ENCODE measurements around the gene ITGA1.

ITGA1 gene

DNA sequence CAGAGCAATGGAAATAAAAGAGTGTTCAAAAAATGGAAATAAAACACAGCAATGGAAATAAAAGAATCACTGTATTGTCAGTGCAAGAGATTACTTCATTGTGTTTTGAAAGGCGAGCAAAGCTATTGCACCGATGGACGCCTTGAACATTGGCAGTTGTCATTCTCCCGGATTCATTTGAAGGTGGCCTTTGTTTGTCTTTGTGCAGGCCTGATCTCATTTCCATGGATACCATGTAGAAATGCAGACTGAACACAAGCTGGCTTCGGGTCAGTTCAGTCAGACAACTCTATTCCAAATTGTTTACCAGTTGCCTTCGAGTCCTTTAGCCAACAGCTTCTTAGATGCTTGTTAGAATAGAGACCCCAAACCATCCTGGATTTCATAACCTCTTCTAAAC lies 209.7 kb downstream of the ITGA1 start:
- Histone ChIP-seq H3K36me3 (ENCODE audit: control insufficient read depth, insufficient read depth, low read length) (no peaks in the 10 kb centered on the region), H3K9ac (ENCODE audit: low read length) (no peak overlapping the region), H3K4me3 (ENCODE audit: low read depth, low read length) (no peak overlapping the region), H3K9me3 (ENCODE audit: control insufficient read depth, insufficient read depth, low read depth, low read length) (no peaks in the 10 kb centered on the region), H3K27me3 (ENCODE audit: control insufficient read depth, insufficient read depth, low read length) (no peaks in the 10 kb centered on the region; the same call in 1 of the 2 replicates), H3K4me1 (ENCODE audit: control insufficient read depth, insufficient read depth, low read length) (no peaks in the 10 kb centered on the region), H3K27ac (ENCODE audit: low read depth, low read length) (no peak overlapping the region)

DNA sequence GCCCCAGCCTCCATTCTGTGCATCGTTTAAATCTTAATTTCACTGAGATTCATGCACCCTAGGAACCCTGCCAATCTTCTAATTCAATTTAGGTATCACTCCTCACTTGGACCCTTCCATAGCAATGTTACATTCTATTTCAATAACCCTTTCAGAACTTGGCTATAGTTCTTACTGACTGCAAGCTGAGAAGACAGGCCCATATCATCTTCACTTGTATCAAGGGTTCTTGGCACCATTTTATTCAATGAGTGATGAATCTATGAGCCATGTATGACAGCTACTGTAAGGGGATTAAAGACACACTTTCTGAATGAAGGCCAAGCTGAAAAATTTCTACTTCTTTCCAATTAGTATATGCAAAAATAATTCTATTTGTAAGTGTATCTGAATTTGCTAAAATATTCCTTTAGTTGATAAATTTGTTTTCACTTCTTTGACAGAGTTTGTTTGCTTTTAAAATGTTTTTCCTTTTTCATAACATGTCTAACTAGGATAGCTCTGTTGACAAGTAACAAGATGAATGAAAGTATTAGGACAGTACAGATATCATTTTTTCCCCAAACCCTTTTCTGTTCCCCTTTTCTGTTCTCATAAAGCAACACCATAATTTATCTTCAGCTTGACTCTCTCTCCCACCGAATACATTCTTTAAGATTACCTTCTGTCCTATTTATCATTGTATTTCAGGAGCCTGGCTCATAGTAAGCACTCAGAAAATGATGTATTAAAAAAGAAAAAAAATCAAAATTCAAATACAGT lies 211.0 kb downstream of the ITGA1 start:
- no peaks in the 10 kb centered on the region for H3K27me3 ChIP-seq (ENCODE audit: control insufficient read depth, insufficient read depth, low read length)
- no peak overlapping the region for H3K4me3 ChIP-seq (ENCODE audit: low read depth, low read length)
- no peak overlapping the region for H3K9ac ChIP-seq (ENCODE audit: low read length)
- no peak overlapping the region for H3K27ac ChIP-seq (ENCODE audit: low read depth, low read length)
- H3K4me1 ChIP-seq (ENCODE audit: control insufficient read depth, insufficient read depth, low read length) = no peaks in the 10 kb centered on the region
- H3K9me3 ChIP-seq (ENCODE audit: control insufficient read depth, insufficient read depth, low read depth, low read length) = no peaks in the 10 kb centered on the region
- no peaks in the 10 kb centered on the region for H3K36me3 ChIP-seq (ENCODE audit: control insufficient read depth, insufficient read depth, low read length)

DNA sequence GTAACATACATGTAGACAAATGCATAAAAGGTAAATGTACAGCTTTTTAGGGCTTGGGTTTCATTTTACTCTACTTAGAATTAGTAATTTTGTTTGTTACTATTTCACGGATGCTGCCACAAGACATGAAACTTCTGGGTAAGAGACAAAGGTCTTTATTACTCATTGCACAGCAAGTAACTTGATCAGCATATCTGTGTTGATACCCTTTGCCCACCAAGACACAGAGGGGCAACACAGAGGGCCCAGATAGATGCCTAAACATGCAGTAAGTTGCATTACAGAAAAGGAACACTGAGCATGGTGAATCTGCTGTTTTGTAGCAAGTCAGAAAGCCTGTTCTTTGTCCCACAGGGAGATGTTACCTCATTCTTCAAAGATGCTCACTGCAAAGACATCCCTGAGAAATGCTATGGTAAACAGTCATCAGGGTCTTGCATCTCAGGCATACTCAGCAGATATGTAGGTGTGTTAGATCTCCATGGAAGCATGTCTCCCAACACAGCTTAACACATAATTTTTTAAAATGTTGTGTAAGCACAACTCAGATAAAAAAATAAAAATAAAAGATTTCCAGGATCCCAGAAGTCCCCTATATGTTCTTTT lies 211.7 kb downstream of the ITGA1 start:
- H3K4me3 ChIP-seq (ENCODE audit: low read depth, low read length) = no peak overlapping the region
- H3K36me3 ChIP-seq (ENCODE audit: control insufficient read depth, insufficient read depth, low read length) = no peaks in the 10 kb centered on the region
- no peak overlapping the region for H3K9ac ChIP-seq (ENCODE audit: low read length)
- no peaks in the 10 kb centered on the region for H3K4me1 ChIP-seq (ENCODE audit: control insufficient read depth, insufficient read depth, low read length)
- H3K27me3 ChIP-seq (ENCODE audit: control insufficient read depth, insufficient read depth, low read length) = no peaks in the 10 kb centered on the region
- H3K9me3 ChIP-seq (ENCODE audit: control insufficient read depth, insufficient read depth, low read depth, low read length) = no peaks in the 10 kb centered on the region
- H3K27ac ChIP-seq (ENCODE audit: low read depth, low read length) = no peak overlapping the region

DNA sequence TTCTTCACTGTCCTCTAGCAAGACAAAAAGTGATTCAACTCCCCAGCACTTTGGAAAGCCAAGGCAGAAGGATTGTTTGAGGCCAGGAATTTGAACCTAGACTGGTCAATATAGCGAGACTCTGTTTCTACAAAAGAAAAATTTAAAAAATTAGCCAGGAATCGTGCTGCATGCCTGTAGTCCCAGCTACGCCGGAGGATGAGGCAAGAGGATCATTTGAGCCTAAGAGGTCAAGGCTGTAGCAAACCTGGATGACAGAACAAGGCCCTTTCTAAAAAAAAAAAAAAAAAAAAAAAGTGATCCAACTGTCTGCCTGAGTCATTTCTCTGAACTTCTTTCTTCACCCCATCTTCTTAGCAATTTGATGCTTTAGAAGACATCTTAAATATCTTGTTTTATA lies 213.8 kb downstream of the ITGA1 start:
- Histone ChIP-seq H3K27ac (ENCODE audit: low read depth, low read length) (no peak overlapping the region), H3K27me3 (ENCODE audit: control insufficient read depth, insufficient read depth, low read length) (no peaks in the 10 kb centered on the region), H3K9ac (ENCODE audit: low read length) (no peak overlapping the region), H3K9me3 (ENCODE audit: control insufficient read depth, insufficient read depth, low read depth, low read length) (no peaks in the 10 kb centered on the region), H3K4me1 (ENCODE audit: control insufficient read depth, insufficient read depth, low read length) (no peaks in the 10 kb centered on the region), H3K36me3 (ENCODE audit: control insufficient read depth, insufficient read depth, low read length) (no peaks in the 10 kb centered on the region), H3K4me3 (ENCODE audit: low read depth, low read length) (no peak overlapping the region)

DNA sequence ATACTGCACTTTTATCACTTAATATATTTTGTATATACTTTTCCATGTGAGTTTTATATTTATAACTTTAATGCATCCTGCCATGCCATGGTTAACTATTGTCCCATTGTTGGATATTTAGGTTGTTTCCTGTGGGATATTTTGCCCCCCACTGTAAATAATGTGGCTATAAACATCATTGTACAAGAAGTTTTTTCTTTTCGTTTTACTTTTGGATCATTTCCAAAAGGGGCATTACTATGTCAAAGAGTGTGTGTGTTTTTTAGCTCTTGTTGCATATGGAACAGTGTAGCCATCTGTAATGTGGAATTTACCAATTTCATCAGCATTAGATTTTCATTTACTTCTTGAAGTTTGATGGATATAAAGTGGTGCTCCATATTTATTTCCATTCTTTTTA lies 214.8 kb downstream of the ITGA1 start:
- no peak overlapping the region for H3K9ac ChIP-seq (ENCODE audit: low read length)
- no peaks in the 10 kb centered on the region for H3K36me3 ChIP-seq (ENCODE audit: control insufficient read depth, insufficient read depth, low read length)
- no peaks in the 10 kb centered on the region for H3K27me3 ChIP-seq (ENCODE audit: control insufficient read depth, insufficient read depth, low read length)
- H3K4me1 ChIP-seq (ENCODE audit: control insufficient read depth, insufficient read depth, low read length) = no peaks in the 10 kb centered on the region
- no peaks in the 10 kb centered on the region for H3K9me3 ChIP-seq (ENCODE audit: control insufficient read depth, insufficient read depth, low read depth, low read length)
- H3K27ac ChIP-seq (ENCODE audit: low read depth, low read length) = no peak overlapping the region
- H3K4me3 ChIP-seq (ENCODE audit: low read depth, low read length) = no peak overlapping the region

DNA sequence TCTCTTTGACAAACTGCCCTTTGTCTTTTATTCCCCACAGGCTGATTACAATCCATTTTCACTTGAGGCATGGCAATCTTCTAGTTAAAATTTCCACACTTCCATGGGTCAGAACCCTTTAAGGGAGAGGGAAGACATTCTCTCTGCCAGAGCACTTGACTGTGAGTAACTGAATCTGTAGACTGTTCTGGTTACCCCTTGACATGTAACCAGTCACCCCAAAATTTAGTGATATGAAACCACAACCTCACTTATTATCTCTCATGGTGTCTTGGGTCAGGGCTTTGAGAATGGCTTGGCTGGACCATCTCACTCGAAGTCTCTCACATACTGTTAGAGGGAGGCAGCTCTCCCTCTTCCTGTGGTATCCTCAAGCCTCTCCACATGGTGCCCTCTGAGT lies 215.4 kb downstream of the ITGA1 start:
- no peak overlapping the region for H3K4me3 ChIP-seq (ENCODE audit: low read depth, low read length)
- no peaks in the 10 kb centered on the region for H3K4me1 ChIP-seq (ENCODE audit: control insufficient read depth, insufficient read depth, low read length)
- no peaks in the 10 kb centered on the region for H3K36me3 ChIP-seq (ENCODE audit: control insufficient read depth, insufficient read depth, low read length)
- no peak overlapping the region for H3K27ac ChIP-seq (ENCODE audit: low read depth, low read length)
- H3K9ac ChIP-seq (ENCODE audit: low read length) = no peak overlapping the region
- no peaks in the 10 kb centered on the region for H3K27me3 ChIP-seq (ENCODE audit: control insufficient read depth, insufficient read depth, low read length)
- H3K9me3 ChIP-seq (ENCODE audit: control insufficient read depth, insufficient read depth, low read depth, low read length) = no peaks in the 10 kb centered on the region

DNA sequence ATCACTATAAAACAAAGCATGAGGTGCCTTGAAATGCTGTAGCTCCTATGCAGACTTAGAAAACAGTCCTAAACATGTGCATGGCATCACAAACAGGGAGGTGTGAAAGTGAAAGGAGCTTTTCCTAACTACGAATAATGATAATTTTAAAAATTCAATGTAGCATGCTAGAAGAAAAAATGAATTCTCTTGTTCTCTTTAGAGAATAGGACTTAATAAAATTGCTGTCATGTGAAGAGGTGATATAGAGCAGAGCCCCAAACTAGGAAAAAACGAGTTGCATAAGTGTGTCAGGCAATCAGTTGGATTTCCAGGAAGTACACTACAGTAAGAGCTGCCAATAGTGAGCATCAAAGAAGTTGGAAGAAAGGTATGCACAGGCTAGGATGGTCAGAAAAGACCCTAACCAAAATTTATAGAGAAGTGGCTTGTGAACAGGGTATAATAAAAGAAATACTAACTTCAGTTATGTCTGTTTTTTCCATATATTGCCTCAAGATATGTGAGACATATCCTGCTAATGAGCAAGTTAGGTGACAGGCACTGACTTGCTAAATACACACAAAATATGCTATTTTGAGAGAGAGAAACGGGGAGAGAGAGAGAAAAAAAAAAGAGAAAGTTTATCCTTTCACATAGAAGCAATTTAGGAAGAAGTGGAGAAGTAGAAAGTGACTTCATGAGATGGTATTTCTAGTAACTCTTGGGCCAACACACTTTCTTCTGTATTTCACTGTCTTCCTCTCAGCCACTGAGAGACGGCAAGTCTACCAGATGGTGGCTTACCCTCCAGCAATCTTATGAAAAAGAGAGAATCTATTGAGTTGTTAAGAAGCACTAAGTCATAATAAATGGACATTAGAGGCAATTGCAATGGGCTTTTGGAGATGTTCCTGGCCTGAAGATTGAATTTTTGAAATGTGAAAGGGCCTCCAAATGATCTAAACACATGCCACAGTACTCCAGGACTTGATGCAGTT lies 219.5 kb downstream of the ITGA1 start:
- Histone ChIP-seq H3K9me3 (ENCODE audit: control insufficient read depth, insufficient read depth, low read depth, low read length) (no peaks in the 10 kb centered on the region), H3K27me3 (ENCODE audit: control insufficient read depth, insufficient read depth, low read length) (no peaks in the 10 kb centered on the region), H3K36me3 (ENCODE audit: control insufficient read depth, insufficient read depth, low read length) (no peaks in the 10 kb centered on the region), H3K4me3 (ENCODE audit: low read depth, low read length) (no peak overlapping the region), H3K27ac (ENCODE audit: low read depth, low read length) (no peak overlapping the region), H3K4me1 (ENCODE audit: control insufficient read depth, insufficient read depth, low read length) (no peaks in the 10 kb centered on the region), H3K9ac (ENCODE audit: low read length) (no peak overlapping the region)

DNA sequence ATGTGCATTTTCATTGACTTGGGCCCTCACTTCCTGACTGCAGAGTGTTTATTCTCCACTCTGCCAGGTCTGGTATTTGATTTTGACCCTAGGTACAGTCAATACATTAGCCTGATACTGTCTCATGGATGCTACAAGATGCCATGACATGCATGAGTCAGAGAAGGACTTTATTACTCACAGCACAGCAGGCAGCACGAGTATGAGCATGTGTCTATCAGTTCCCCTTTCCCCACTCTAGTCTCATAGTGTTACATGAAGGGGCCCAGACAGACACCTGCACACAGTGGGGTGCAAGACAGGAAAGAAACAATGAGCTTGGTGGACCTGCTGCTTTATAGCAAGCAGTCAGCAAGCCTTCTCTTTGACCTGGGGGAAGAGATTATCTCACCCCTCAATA lies 221.0 kb downstream of the ITGA1 start:
- Histone ChIP-seq H3K27ac (ENCODE audit: low read depth, low read length) (no peak overlapping the region), H3K9me3 (ENCODE audit: control insufficient read depth, insufficient read depth, low read depth, low read length) (no peaks in the 10 kb centered on the region), H3K27me3 (ENCODE audit: control insufficient read depth, insufficient read depth, low read length) (no peaks in the 10 kb centered on the region), H3K4me3 (ENCODE audit: low read depth, low read length) (no peak overlapping the region), H3K36me3 (ENCODE audit: control insufficient read depth, insufficient read depth, low read length) (no peaks in the 10 kb centered on the region), H3K9ac (ENCODE audit: low read length) (no peak overlapping the region), H3K4me1 (ENCODE audit: control insufficient read depth, insufficient read depth, low read length) (no peaks in the 10 kb centered on the region)
